ENCODE results near the gene SEC14L3. TPM values are rescaled to one million over a fixed set of nuclear protein-coding genes. Genes with fewer than 3 reads are reported as not detected.

Gene SEC14L3
- total and polyA plus RNA-seq, 2 donors (not counting 3 experiments of a cell fraction or from before 2014, with no cell fraction given), result not detected

GRCh38 chr22:30492144-30492543 is 20.3 kb upstream of the SEC14L3 start:
- no peak overlapping the region for H3K9ac ChIP-seq (replicated peaks; ENCODE audit: extremely low read depth, insufficient read depth, low read length)
- no peak overlapping the region for H3K27ac ChIP-seq (ENCODE audit: insufficient read depth, low read depth, low read length)
- no peaks in the 10 kb centered on the region for H3K9me1 ChIP-seq (replicated peaks; ENCODE audit: control insufficient read depth, extremely low read depth, insufficient read depth, low read length)
- DNase-seq (ENCODE audit: low read depth, low spot score), result no peak
- ChIA-PET CTCF (no interaction called here), POLR2A (no interaction called here)
- H3K4me3 ChIP-seq (replicated peaks in 1 of 3; ENCODE audit: insufficient read depth in 1 of 3, low read depth in 1 of 3, low read length in 3 of 3), result no peak overlapping the region
- H3K27me3 ChIP-seq (ENCODE audit: control insufficient read depth in 2 of 2, insufficient read depth in 2 of 2, low read length in 2 of 2), result no peaks in the 10 kb centered on the region
- no peak overlapping the region for H3K4me2 ChIP-seq (ENCODE audit: insufficient read depth, low read length)
- dilution Hi-C loops (cut with MboI; ENCODE audit: extremely low pct_ligation_motif_present, low sequenced_read_pairs), result no loop called here
- TF ChIP-seq POLR2A (IDR thresholded peaks at IDR 0.05; ENCODE audit: low read depth, low read length), result no peak
- no peak for TF ChIP-seq JUN (IDR thresholded peaks at IDR 0.05; ENCODE audit: borderline replicate concordance, insufficient read depth, insufficient read length, low read depth)
- no peak for TF ChIP-seq MYC (IDR thresholded peaks at IDR 0.05; ENCODE audit: low read depth, low read length)
- TF ChIP-seq FOS (IDR thresholded peaks at IDR 0.05; ENCODE audit: borderline replicate concordance, insufficient read depth, low read length), result no peak
- TF ChIP-seq, protein P1, sequence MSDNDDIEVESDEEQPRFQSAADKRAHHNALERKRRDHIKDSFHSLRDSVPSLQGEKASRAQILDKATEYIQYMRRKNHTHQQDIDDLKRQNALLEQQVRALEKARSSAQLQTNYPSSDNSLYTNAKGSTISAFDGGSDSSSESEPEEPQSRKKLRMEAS (IDR thresholded peaks at IDR 0.05; ENCODE audit: insufficient read depth, insufficient read length), result no peak
- TF ChIP-seq EZH2 (IDR thresholded peaks at IDR 0.05; ENCODE audit: borderline replicate concordance, low read depth, low read length, severe bottlenecking), result no peak
- no peak for TF ChIP-seq GATA2 (IDR thresholded peaks at IDR 0.05; ENCODE audit: insufficient read depth, insufficient read length, low read depth, low read length)
- no peak for TF ChIP-seq POLR2AphosphoS5 (IDR thresholded peaks at IDR 0.05; ENCODE audit: insufficient read depth, low read depth, low read length)
- TF ChIP-seq CTCF (IDR thresholded peaks at IDR 0.05; ENCODE audit: extremely low read depth in 1 of 2, insufficient read depth in 1 of 2, low read depth in 1 of 2, low read length in 2 of 2), result no peak
- BruUV-seq (replicated peaks), result no TSS peak
- no peaks in the 10 kb centered on the region for H3K36me3 ChIP-seq (ENCODE audit: control insufficient read depth in 2 of 2, extremely low read depth in 1 of 2, insufficient read depth in 2 of 2, low read length in 2 of 2)
- no peaks in the 10 kb centered on the region for H3K79me2 ChIP-seq (ENCODE audit: control insufficient read depth, insufficient read depth, low read length)
- no peaks in the 10 kb centered on the region for H4K20me1 ChIP-seq (replicated peaks; ENCODE audit: control insufficient read depth, extremely low read depth, insufficient read depth, low read length)
- no peak for FAIRE-seq
- no peak overlapping the region for H2AFZ ChIP-seq (ENCODE audit: low read depth, low read length)
- no peaks in the 10 kb centered on the region for H3K9me3 ChIP-seq (replicated peaks; ENCODE audit: control insufficient read depth, insufficient read depth, low read length)
- H3K4me1 ChIP-seq (ENCODE audit: control insufficient read depth, extremely low read depth, insufficient read depth, low read length), result no peaks in the 10 kb centered on the region
- intact Hi-C loops (cut with micrococcal nuclease), result no loop called here
